ENCODE results near the gene FSTL5.

The FSTL5 gene

DNA sequence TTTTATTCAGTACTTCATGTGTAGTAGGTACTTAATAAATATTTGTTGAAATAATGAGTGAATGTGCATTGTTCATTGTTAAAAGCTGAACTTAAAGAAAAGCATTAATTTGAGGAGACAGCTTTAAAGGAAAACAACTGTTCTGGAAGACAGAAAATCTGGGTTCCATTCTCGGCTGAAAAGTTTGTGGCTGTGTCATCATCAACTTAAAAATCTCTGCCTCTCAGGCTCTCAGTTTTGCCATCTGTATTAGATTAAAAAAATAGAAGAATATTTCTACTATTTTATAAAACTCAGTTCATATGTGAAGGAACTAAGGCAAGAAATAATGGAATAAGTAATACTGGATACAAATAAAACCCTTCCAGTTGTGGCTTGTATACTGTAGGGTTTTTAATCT, 62.5 kb downstream of the FSTL5 start:
- TF ChIP-seq TEAD4 (IDR thresholded peaks at IDR 0.05) (no peak), NFIC (IDR thresholded peaks at IDR 0.05) (no peak), TAF1 (IDR thresholded peaks at IDR 0.05; ENCODE audit: low read depth) (no peak), EGR1 (IDR thresholded peaks at IDR 0.05) (no peak), RAD21 (IDR thresholded peaks at IDR 0.05; ENCODE audit: low read depth) (no peak), TCF12 (IDR thresholded peaks at IDR 0.05; ENCODE audit: low read depth) (no peak), FOXM1 (IDR thresholded peaks at IDR 0.05; ENCODE audit: borderline replicate concordance, low read depth) (no peak), CREB1 (IDR thresholded peaks at IDR 0.05; ENCODE audit: low read depth) (no peak), CEBPB (IDR thresholded peaks at IDR 0.05) (no peak), EP300 (IDR thresholded peaks at IDR 0.05; ENCODE audit: borderline replicate concordance) (no peak), YY1 (IDR thresholded peaks at IDR 0.05; ENCODE audit: low read depth) (no peak), ZBTB7A (IDR thresholded peaks at IDR 0.05; ENCODE audit: low read depth) (no peak)
- TF ChIP-seq, protein P1, sequence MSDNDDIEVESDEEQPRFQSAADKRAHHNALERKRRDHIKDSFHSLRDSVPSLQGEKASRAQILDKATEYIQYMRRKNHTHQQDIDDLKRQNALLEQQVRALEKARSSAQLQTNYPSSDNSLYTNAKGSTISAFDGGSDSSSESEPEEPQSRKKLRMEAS (IDR thresholded peaks at IDR 0.05): no peak
- TF ChIP-seq, protein P2, sequence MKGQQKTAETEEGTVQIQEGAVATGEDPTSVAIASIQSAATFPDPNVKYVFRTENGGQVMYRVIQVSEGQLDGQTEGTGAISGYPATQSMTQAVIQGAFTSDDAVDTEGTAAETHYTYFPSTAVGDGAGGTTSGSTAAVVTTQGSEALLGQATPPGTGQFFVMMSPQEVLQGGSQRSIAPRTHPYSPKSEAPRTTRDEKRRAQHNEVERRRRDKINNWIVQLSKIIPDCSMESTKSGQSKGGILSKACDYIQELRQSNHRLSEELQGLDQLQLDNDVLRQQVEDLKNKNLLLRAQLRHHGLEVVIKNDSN (IDR thresholded peaks at IDR 0.05): no peak
- TF ChIP-seq, protein P3, sequence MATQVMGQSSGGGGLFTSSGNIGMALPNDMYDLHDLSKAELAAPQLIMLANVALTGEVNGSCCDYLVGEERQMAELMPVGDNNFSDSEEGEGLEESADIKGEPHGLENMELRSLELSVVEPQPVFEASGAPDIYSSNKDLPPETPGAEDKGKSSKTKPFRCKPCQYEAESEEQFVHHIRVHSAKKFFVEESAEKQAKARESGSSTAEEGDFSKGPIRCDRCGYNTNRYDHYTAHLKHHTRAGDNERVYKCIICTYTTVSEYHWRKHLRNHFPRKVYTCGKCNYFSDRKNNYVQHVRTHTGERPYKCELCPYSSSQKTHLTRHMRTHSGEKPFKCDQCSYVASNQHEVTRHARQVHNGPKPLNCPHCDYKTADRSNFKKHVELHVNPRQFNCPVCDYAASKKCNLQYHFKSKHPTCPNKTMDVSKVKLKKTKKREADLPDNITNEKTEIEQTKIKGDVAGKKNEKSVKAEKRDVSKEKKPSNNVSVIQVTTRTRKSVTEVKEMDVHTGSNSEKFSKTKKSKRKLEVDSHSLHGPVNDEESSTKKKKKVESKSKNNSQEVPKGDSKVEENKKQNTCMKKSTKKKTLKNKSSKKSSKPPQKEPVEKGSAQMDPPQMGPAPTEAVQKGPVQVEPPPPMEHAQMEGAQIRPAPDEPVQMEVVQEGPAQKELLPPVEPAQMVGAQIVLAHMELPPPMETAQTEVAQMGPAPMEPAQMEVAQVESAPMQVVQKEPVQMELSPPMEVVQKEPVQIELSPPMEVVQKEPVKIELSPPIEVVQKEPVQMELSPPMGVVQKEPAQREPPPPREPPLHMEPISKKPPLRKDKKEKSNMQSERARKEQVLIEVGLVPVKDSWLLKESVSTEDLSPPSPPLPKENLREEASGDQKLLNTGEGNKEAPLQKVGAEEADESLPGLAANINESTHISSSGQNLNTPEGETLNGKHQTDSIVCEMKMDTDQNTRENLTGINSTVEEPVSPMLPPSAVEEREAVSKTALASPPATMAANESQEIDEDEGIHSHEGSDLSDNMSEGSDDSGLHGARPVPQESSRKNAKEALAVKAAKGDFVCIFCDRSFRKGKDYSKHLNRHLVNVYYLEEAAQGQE (IDR thresholded peaks at IDR 0.05; ENCODE audit: low read depth): no peak

DNA sequence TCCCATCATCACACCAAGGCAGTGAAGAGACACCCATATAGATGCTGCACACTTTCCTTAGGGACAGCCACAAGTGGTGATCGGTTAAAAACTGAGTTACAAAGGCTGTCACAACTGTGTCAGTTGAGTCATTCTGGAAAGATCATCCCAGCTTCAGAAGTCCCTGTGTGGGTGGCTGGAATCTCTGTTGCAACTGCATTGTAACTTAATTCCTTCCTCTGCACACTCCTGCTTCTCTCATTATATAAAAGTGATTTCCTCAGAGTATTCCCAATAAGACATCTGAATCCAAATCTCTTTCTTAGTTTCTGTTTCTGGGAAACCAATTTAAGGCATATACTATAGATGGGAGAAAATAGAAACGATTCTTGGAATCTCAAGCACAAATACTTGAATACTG, 88.1 kb downstream of the FSTL5 start:
- TF ChIP-seq CEBPB (IDR thresholded peaks at IDR 0.05): no peak
- no peak for TF ChIP-seq TEAD4 (IDR thresholded peaks at IDR 0.05)
- no peak for TF ChIP-seq FOXM1 (IDR thresholded peaks at IDR 0.05; ENCODE audit: borderline replicate concordance, low read depth)
- no peak for TF ChIP-seq NFIC (IDR thresholded peaks at IDR 0.05)
- TF ChIP-seq, protein P2 (IDR thresholded peaks at IDR 0.05): no peak
- no peak for TF ChIP-seq ZBTB7A (IDR thresholded peaks at IDR 0.05; ENCODE audit: low read depth)
- TF ChIP-seq EP300 (IDR thresholded peaks at IDR 0.05; ENCODE audit: borderline replicate concordance): no peak
- TF ChIP-seq TAF1 (IDR thresholded peaks at IDR 0.05; ENCODE audit: low read depth): no peak
- TF ChIP-seq TCF12 (IDR thresholded peaks at IDR 0.05; ENCODE audit: low read depth): no peak
- TF ChIP-seq, protein P3 (IDR thresholded peaks at IDR 0.05; ENCODE audit: low read depth): no peak
- TF ChIP-seq, protein P1 (IDR thresholded peaks at IDR 0.05): no peak
- TF ChIP-seq EGR1 (IDR thresholded peaks at IDR 0.05): no peak
- no peak for TF ChIP-seq YY1 (IDR thresholded peaks at IDR 0.05; ENCODE audit: low read depth)
- TF ChIP-seq CREB1 (IDR thresholded peaks at IDR 0.05; ENCODE audit: low read depth): no peak
- TF ChIP-seq RAD21 (IDR thresholded peaks at IDR 0.05; ENCODE audit: low read depth): no peak

DNA sequence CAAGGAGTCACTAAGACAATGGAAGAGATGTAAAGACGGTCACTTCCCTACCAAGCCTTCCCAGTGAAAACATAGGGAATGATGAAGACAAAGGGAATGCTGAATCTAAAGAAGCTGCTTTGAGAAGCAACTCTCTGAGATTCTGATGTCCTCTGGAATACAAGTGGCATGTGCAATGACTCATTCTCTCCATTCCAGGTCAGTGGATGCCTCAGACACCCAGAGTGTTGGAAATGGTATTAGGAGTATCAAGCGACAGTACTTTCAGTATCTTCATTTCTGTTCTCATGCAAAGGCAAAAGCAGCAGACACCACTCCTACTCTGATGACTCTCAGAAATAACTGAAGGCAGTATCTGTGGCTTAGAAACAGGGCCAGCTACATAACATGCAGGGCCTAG, 102.6 kb downstream of the FSTL5 start:
- TF ChIP-seq TEAD4 (IDR thresholded peaks at IDR 0.05) (no peak), CREB1 (IDR thresholded peaks at IDR 0.05; ENCODE audit: low read depth) (no peak), EP300 (IDR thresholded peaks at IDR 0.05; ENCODE audit: borderline replicate concordance) (no peak), TAF1 (IDR thresholded peaks at IDR 0.05; ENCODE audit: low read depth) (no peak), EGR1 (IDR thresholded peaks at IDR 0.05) (no peak), CEBPB (IDR thresholded peaks at IDR 0.05) (no peak)
- TF ChIP-seq, protein P3 (IDR thresholded peaks at IDR 0.05; ENCODE audit: low read depth): no peak

DNA sequence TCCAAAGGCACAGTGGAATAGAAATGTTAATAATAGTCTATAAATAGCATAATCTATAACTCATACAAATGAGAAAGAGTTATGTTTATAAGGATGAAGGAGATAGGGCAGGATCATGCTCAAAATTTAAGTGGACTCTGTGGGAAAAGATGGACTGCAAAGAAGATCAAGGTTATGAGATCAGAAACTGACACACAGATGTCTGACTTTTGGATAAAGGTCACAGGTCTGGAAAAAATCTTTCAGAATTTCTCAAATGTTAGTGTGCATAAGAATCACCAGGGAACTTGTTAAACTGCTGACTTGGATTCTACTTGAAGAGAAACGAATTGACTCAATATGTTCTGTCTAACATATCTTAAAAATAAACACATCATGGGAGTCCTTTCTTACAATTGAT, 104.1 kb downstream of the FSTL5 start:
- TF ChIP-seq RAD21 (IDR thresholded peaks at IDR 0.05; ENCODE audit: low read depth) (no peak), CEBPB (IDR thresholded peaks at IDR 0.05) (no peak), ZBTB7A (IDR thresholded peaks at IDR 0.05; ENCODE audit: low read depth) (no peak)

DNA sequence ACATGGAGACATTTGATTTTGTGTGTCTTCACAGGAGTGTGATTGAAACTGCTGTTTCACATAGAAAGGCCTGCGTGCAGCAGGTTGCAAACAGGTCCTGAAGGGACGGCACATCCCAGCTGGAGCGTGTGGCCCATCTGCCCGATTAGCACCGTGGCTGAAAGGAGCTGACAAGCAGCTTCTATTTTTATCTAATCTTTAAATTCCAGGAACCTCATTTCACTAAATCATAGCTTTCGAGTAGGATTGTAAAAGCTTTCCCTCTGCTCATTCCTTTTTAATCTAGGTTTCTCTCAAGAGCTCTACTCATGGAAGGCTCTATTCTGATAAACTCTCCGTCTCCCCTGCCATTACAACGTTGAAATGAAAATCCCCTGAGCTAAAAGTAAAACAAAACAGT, 106.8 kb downstream of the FSTL5 start:
- TF ChIP-seq EP300 (IDR thresholded peaks at IDR 0.05; ENCODE audit: borderline replicate concordance) (no peak), CEBPB (IDR thresholded peaks at IDR 0.05) (no peak), CREB1 (IDR thresholded peaks at IDR 0.05; ENCODE audit: low read depth) (no peak), EGR1 (IDR thresholded peaks at IDR 0.05) (no peak)
- TF ChIP-seq, protein P1 (IDR thresholded peaks at IDR 0.05): no peak

Measured in Ishikawa (cell line).